Mucosa of gallbladder (tissue), 1 donor: ENCODE measurements around the gene KRTAP15-1. TPM values are rescaled to one million over a fixed set of nuclear protein-coding genes. Genes with fewer than 3 reads are reported as not detected.

ENCODE experiments used
- DNase-seq: peaks from one replicate; pipeline ENCODE4 v3.0.0-alpha.2; 2020; ENCODE audit warnings: low spot score
- total RNA-seq: library from RNA; stranded (reverse); gene quantifications from one replicate; pipeline ENCODE4 v1.2.1, GENCODE V29; 2021
- donor health status: DM: no; HTN: no; CAD: no.

Gene KRTAP15-1
- total RNA-seq, 1 donor from 2014 or later: not detected

DNA sequence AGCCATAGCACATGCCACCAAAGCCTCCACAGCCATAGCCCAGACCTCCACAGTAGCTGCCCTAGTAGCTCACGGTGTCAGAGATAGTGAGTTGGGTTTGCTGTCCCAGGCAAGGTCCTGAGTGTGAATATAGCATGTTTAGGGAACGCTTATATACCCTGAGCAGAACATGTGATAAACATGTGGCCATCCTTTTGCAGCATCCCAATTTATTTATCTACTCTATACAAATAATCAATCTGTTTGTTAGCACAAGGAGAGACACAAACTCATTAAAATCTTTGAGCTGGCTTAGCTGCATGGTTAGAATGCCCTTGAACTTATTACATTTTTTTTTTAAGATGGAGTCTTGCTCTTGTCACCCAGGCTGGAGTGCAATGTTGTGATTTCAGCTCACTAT lies 47.3 kb downstream of the KRTAP15-1 start, which contains the start of gene KRTAP19-2:
Gene KRTAP19-2, minus strand, starts transcription at position 101 of the 400 bp plus-strand sequence. Its CDS starts 88 bp downstream, at position 13.
- no peak for DNase-seq

Other genes starting within 250 kb of the KRTAP15-1 start
- 0.09 TPM for gene CLDN8, start 224.2 kb upstream of the KRTAP15-1 start, total RNA-seq
- not detected for gene KRTAP24-1, start 157.3 kb upstream of the KRTAP15-1 start, total RNA-seq
- not detected for gene KRTAP25-1, start 150.8 kb upstream of the KRTAP15-1 start, total RNA-seq
- gene KRTAP26-1, start 120.0 kb upstream of the KRTAP15-1 start, total RNA-seq: not detected
- not detected for gene KRTAP27-1, start 102.6 kb upstream of the KRTAP15-1 start, total RNA-seq
- gene KRTAP23-1, start 91.7 kb upstream of the KRTAP15-1 start, total RNA-seq: not detected
- not detected for gene KRTAP13-2, start 68.0 kb upstream of the KRTAP15-1 start, total RNA-seq
- gene KRTAP13-1, start 44.2 kb upstream of the KRTAP15-1 start, total RNA-seq: not detected
- not detected for gene KRTAP13-3, start 14.3 kb upstream of the KRTAP15-1 start, total RNA-seq
- not detected for gene KRTAP13-4, start 10.1 kb upstream of the KRTAP15-1 start, total RNA-seq
- not detected for gene KRTAP19-1, start 40.1 kb downstream of the KRTAP15-1 start, total RNA-seq
- gene KRTAP19-2, start 47.2 kb downstream of the KRTAP15-1 start, total RNA-seq: not detected
- gene KRTAP19-3, start 51.7 kb downstream of the KRTAP15-1 start, total RNA-seq: not detected
- gene KRTAP19-4, start 56.9 kb downstream of the KRTAP15-1 start, total RNA-seq: not detected
- gene KRTAP19-5, start 61.9 kb downstream of the KRTAP15-1 start, total RNA-seq: not detected
- not detected for gene KRTAP19-6, start 101.6 kb downstream of the KRTAP15-1 start, total RNA-seq
- gene KRTAP19-7, start 121.0 kb downstream of the KRTAP15-1 start, total RNA-seq: not detected
- gene KRTAP22-2, start 150.1 kb downstream of the KRTAP15-1 start, total RNA-seq: not detected
- gene KRTAP6-3, start 152.2 kb downstream of the KRTAP15-1 start, total RNA-seq: not detected
- not detected for gene KRTAP6-2, start 158.6 kb downstream of the KRTAP15-1 start, total RNA-seq
- not detected for gene KRTAP22-1, start 160.8 kb downstream of the KRTAP15-1 start, total RNA-seq
- not detected for gene KRTAP6-1, start 173.7 kb downstream of the KRTAP15-1 start, total RNA-seq
- gene KRTAP20-1, start 176.2 kb downstream of the KRTAP15-1 start, total RNA-seq: not detected
- not detected for gene KRTAP20-4, start 180.4 kb downstream of the KRTAP15-1 start, total RNA-seq
- gene KRTAP20-2, start 194.9 kb downstream of the KRTAP15-1 start, total RNA-seq: not detected
- gene KRTAP20-3, start 202.6 kb downstream of the KRTAP15-1 start, total RNA-seq: not detected